OCI-LY7 (cell line): ENCODE results near the gene LHX3.

Experiments
- CTCF ChIP-seq: fragments of 200-600 bp; sonication (generic); conservative IDR thresholded peaks from 2 replicates; pipeline ENCODE4 v1.5.1; 2014; ENCODE audit warnings: mild to moderate bottlenecking, antibody characterized with exemption, low read length, moderate library complexity, mixed read lengths
- EZH2phosphoT487 ChIP-seq: fragments of 200-600 bp; sonication (generic); IDR thresholded peaks from 2 replicates; pipeline ENCODE4 v1.6.1; 2018; ENCODE audit warnings: low read depth, borderline replicate concordance, mild to moderate bottlenecking, mixed run types, antibody characterized with exemption, low read length, moderate library complexity, mixed read lengths

GRCh38 chr9:136192289-136193126 is 12.4 kb downstream of the LHX3 start:
- TF ChIP-seq CTCF (no peak), EZH2phosphoT487 (no peak)
